ENCODE measurements around the gene ZSCAN31.

DNA sequence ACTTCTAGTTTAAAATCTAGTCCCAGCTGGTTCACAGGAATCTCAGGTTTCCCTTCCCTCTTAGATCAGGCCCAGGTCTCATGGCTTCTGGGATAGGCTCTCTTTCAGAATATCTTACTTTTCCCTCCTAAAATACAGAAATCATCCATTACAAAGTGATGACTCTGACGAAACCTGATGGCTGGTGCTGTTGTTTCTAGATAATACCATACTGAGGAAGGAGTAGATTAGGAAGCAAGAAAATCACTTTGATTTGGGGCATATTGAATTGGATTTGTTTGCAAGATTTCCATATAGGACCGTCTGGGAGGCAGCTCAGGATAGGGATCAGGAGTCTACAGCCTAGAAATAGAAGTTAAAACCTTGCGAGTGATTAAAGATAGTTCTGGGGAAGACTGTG is 17.4 kb upstream of the ZSCAN31 start:
- TF ChIP-seq, protein P1, sequence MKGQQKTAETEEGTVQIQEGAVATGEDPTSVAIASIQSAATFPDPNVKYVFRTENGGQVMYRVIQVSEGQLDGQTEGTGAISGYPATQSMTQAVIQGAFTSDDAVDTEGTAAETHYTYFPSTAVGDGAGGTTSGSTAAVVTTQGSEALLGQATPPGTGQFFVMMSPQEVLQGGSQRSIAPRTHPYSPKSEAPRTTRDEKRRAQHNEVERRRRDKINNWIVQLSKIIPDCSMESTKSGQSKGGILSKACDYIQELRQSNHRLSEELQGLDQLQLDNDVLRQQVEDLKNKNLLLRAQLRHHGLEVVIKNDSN (CRISPR knock-in tag; IDR thresholded peaks at IDR 0.05): no peak
- TF ChIP-seq GATA2 (CRISPR knock-in tag; IDR thresholded peaks at IDR 0.05) (no peak), ZNF780A (CRISPR knock-in tag; IDR thresholded peaks at IDR 0.05) (no peak), EP300 (IDR thresholded peaks at IDR 0.05; ENCODE audit: low read length) (no peak), PHF8 (IDR thresholded peaks at IDR 0.05; ENCODE audit: borderline replicate concordance, low read length) (no peak), ZNF121 (CRISPR knock-in tag; conservative IDR thresholded peaks at IDR 0.05) (no peak), POLR2A (conservative IDR thresholded peaks at IDR 0.05) (no peak)
- TF ChIP-seq, protein P2, sequence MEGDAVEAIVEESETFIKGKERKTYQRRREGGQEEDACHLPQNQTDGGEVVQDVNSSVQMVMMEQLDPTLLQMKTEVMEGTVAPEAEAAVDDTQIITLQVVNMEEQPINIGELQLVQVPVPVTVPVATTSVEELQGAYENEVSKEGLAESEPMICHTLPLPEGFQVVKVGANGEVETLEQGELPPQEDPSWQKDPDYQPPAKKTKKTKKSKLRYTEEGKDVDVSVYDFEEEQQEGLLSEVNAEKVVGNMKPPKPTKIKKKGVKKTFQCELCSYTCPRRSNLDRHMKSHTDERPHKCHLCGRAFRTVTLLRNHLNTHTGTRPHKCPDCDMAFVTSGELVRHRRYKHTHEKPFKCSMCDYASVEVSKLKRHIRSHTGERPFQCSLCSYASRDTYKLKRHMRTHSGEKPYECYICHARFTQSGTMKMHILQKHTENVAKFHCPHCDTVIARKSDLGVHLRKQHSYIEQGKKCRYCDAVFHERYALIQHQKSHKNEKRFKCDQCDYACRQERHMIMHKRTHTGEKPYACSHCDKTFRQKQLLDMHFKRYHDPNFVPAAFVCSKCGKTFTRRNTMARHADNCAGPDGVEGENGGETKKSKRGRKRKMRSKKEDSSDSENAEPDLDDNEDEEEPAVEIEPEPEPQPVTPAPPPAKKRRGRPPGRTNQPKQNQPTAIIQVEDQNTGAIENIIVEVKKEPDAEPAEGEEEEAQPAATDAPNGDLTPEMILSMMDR (IDR thresholded peaks at IDR 0.05 in 2 of 3, conservative IDR thresholded peaks at IDR 0.05 in 1 of 3; ENCODE audit: insufficient read depth in 2 of 3, low read depth in 1 of 3, low read length in 3 of 3): no peak

Data from K562 (cell line).